ENCODE results near the gene CERS3.
A peak's percentile ranks its signal among the peaks of the same experiment; 100 is the strongest.

Gene CERS3

DNA sequence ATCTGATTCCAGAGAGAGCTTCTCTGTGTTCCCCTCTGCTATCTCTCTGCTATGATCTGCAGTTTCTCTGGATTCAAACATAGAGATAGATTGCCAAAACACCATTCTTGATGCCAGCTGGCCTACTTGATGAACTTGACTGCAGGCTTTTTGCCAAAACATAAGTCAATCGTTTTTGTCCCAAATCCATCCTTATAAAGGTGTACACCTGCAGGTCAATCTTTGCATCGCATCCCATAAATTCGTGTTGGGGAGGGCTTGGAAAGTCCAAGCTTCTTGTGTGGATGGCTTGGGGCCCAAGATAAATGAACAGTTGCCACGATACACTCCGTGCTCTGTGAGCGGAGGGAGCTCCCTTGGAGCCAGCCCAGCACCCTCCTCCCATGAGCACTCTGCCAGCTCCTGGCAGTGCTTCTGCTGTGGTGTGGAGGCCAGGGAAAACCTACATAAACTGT lies 2.7 kb downstream of the CERS3 start:
- no peak for DNase-seq

GRCh38 chr15:100525436-100525835 lies 3.3 kb downstream of the CERS3 start:
- DNase-seq: no peak

GRCh38 chr15:100524326-100524725 lies 4.4 kb downstream of the CERS3 start:
- DNase-seq: no peak

GRCh38 chr15:100521907-100522306 lies 6.8 kb downstream of the CERS3 start:
- DNase-seq: no peak

DNA sequence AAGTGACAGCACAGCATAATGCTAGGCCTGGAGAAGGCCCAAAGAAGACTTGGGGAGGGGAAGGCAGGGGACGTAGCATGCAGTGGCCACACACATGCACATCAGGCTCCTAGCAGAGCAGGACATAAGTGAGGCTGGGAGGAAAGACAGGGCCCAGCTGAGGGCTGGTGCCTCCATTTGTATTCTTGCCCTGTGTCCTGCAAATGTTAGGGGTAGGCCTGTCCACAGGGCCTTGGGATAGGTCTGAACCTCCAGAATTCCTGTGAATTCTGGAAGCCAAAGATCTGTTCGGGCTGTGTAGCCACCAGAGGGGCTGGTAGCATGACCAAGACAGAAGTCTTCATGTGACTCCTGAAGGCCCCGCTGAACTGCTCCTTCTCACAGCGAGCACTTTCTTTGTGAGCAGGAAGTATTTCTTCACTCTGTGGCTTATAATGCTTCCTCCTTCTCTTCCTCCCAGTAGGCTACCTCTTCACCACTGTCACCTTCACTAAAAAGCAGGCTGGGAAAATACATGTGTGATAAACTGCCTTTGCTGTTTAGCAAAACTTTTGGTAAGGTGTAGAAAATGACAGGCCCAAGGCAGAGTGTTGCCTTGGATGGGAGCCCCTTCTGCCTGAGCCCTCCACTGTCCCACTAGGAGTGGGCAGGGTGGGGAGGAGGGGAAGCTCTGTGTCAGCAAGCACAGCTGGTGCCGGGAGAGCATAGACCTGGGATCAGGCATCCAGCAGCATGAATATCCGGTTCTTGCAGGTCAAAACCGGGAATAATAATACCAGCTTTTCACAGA lies 8.4 kb downstream of the CERS3 start:
- no peak for DNase-seq

GRCh38 chr15:100517846-100518245 lies 10.9 kb downstream of the CERS3 start:
- DNase-seq: no peak

- no peak for DNase-seq
Observed at GRCh38 chr15:100516643-100517512, 11.9 kb downstream of the CERS3 start.

DNA sequence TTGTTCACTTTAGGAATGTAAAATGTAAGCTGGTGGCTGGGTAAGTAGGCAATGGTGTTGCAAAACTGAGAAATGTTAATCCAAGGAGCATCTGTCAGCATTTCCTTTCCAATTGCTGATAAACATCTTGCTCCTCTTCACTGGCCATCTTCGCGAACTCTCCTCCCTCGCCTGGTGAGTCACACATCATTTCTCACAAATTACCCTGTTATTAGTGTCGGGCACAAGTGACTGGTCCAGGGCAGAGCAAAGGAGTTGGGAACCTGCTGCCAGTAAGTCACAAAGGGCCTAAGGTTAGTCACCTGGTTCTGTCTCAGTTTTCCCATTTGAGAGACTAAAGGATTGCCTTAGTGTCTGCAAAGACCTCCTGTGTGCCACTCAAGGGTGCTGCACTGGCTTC lies 13.0 kb downstream of the CERS3 start:
- DNase-seq: no peak

- DNase-seq: no peak
Observed at GRCh38 chr15:100508641-100509300, 20.0 kb downstream of the CERS3 start.

DNA sequence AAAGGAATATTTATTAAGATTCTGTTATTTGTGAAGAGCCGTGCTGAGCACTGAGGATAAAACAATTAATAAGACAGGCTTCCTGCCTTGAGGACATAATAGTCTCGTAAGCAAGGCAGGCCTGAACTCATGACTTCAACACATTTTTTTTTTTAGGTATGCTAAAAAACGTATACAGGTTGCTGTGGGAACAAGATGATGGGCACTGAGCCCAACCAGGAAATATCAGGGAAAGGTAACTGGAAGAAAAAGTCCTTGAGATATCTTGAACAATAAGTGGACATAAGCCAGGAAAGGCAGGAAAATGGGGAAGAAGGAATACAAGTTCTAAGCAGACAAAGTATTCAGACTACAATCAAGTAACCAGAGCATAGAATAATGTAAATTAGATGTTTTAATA lies 26.1 kb downstream of the CERS3 start:
- DNase-seq: no peak

DNA sequence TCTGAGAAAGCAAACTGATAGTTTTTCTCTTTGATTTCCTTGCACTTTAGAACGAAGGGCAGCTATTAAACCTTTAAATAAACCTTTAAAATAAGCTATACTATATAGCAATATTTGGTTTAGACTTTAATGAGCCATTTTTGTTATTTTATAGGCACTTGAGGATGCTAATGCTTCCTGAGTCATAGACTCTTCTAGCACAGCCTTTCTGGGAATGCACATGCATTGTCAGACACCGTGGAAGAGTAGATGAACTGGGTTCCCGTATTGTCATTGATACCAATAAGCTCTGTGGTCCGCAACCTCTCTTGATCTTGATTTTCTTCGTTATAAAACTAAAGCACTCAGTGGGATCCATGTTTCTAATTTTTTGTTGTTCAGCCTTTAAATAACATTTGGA lies 27.6 kb downstream of the CERS3 start:
- DNase-seq: no peak

DNA sequence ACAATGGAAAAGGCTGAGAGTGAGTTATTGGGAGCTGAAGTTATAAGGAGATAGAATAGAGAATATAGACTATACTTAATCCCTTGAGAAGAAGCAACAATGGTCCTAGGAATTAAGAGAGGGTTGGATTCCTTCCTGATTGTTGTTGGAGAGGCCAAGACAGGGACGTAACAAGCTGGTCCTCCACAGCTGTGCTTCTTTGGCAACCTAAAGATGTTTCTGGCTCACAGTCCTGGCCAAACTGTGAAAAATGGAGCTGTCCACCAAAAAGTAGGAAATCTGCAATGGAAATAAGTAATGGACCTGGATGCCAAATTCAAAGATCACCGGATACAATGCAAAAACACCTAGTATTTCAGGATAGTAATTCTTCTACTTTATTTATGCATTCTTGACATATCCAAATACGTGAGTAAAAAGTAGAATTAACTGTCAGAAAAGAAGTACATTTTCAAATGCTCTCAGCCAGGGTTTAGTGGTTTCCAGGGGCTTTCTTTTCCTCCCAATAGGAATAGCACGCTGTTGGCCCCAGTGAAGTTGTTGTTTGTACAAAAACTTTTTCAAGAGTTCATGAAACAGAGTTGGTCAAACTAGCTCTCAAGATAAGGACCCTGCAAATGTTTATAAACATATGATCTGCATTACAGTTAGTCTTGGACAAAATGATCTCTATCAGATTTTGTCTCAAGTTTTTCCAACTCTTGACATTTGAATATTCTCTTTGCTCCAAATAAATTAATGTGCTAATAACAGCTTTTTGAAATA lies 28.3 kb downstream of the CERS3 start:
- DNase-seq: no peak

GRCh38 chr15:100495861-100496260 lies 32.9 kb downstream of the CERS3 start:
- DNase-seq: no peak

DNA sequence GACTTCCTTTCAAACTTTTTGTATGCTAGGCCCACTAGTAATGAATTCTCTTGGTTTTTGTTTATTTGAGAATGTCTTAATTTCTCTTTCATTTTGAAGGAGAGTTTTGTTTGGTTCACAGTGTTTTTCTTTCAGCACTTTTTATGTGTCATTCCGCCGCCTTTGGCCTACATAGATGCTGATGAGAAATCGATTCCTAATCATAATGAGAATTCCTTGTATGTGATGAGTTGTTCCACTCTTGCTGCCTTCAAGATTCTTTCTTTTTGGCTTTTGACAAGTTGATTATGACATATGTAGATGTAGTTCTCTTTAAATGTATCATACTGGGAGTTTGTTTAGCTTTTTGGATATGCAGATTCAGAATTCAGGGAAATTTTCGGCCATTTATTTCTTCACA lies 35.5 kb downstream of the CERS3 start:
- DNase-seq: no peak

GRCh38 chr15:100484443-100484842 lies 44.3 kb downstream of the CERS3 start:
- DNase-seq: no peak

DNA sequence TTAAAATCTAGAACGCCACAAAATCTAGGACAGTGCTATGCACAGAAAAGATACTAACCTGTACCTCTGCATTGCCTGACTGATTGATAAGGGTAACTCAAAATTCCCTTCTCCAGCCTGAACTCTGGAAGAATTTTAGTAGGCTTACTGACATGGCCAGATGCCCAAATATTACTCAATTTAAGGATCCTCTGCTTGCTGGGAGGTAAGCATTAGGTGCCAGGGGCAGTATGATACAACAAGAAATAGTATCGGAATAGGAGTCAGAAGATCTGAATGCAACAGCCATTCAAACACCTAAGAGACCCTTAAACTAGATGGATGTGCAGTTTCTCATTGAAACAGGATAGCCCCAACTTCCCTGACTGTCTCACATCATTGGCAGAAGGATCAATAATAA lies 45.4 kb downstream of the CERS3 start:
- no peak for DNase-seq

GRCh38 chr15:100476805-100477204 lies 51.9 kb downstream of the CERS3 start:
- no peak for DNase-seq

DNA sequence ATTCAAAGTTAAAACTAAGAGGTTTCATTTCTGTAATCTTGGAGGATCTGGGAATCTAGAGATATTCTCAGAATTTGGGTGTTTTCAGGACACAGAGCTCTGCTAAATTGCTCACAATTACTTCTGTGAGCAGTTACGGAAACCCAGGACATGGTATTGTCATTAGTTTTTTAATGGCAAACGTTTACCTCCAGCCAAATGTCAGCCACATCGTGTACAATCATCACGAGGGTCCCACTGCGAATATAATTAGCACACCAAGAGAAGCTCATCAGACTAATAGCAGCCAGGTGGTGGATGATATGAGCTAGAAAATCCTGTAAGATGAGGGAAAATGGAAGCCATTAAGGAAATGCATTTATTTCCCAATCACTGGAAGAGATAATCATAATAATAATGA lies 56.0 kb downstream of the CERS3 start:
- no peak for DNase-seq

- DNase-seq: no peak
Observed at GRCh38 chr15:100471933-100472332, 56.8 kb downstream of the CERS3 start.

GRCh38 chr15:100468285-100468684 lies 60.5 kb downstream of the CERS3 start:
- no peak for DNase-seq

DNA sequence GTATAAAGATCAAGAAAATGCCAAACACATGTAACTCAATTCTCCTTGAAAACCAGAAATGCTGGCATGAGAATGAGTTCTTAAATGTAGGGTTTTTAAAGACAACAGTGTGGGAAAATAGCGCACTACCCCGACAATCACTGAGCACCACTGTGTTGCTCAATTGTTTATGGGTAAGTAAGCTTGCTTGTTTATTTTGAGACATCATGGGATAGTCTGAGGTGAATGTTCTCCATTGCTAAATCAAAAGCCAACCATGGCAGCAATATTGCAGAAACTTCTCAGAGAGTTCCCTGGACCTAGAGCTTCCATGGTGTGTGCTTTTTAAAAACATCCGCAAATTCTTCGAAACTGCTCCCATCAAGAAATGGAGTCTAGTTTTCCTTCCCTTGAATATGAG lies 62.7 kb downstream of the CERS3 start:
- DNase-seq: no peak

- DNase-seq: peak; percentile 22
Observed at GRCh38 chr15:100464888-100465287, 63.9 kb downstream of the CERS3 start.

- no peak for DNase-seq
Observed at GRCh38 chr15:100464256-100464655, 64.5 kb downstream of the CERS3 start.

Data from retina (tissue), 1 donor.